DND-41 (cell line): ENCODE measurements around the gene MYH11.

ENCODE experiments used
- EZH2 ChIP-seq: IDR thresholded peaks from 3 replicates; pipeline ENCODE4 v1.6.1; 2012; ENCODE audit warnings: borderline replicate concordance, low read depth, mild to moderate bottlenecking, moderate library complexity, low read length, inconsistent platforms; ENCODE audit not compliant: severe bottlenecking
- TF ChIP-seq, protein P1 (sequence below): IDR thresholded peaks from 2 replicates; pipeline ENCODE4 v1.5.1; 2012; ENCODE audit warnings: borderline replicate concordance, low read length, moderate library complexity, mild to moderate bottlenecking; ENCODE audit not compliant: poor library complexity, severe bottlenecking; ENCODE audit errors: extremely low read depth

DNA sequence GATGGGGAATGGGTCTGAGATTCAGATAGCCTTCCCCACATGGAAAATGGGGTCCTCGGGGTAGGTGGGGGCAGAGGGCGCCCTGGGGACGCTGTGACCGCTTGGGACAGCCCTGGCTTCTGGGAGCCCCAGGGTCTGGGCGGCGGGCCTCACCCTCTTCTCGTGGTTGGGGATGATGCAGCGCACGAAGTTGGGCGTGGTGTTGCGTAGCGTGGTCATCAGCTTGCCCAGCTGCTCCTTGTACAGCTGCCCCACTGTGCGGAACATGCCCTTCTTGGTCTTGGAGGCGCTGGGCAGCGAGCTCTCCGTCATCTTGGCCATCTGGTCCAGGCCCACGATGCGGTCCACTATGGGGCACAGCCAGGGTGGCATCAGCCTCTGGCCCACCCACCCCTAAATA is 106.8 kb downstream of the MYH11 start:
- TF ChIP-seq, protein P1, sequence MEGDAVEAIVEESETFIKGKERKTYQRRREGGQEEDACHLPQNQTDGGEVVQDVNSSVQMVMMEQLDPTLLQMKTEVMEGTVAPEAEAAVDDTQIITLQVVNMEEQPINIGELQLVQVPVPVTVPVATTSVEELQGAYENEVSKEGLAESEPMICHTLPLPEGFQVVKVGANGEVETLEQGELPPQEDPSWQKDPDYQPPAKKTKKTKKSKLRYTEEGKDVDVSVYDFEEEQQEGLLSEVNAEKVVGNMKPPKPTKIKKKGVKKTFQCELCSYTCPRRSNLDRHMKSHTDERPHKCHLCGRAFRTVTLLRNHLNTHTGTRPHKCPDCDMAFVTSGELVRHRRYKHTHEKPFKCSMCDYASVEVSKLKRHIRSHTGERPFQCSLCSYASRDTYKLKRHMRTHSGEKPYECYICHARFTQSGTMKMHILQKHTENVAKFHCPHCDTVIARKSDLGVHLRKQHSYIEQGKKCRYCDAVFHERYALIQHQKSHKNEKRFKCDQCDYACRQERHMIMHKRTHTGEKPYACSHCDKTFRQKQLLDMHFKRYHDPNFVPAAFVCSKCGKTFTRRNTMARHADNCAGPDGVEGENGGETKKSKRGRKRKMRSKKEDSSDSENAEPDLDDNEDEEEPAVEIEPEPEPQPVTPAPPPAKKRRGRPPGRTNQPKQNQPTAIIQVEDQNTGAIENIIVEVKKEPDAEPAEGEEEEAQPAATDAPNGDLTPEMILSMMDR, result no peak
- no peak for TF ChIP-seq EZH2
